Right renal cortex interstitium (tissue), 3 donors: ENCODE results near the gene KRTAP5-3. TPM values are rescaled to one million over a fixed set of nuclear protein-coding genes. Genes with fewer than 3 reads are reported as not detected.

Experiments
- DNase-seq, 3 donors: peaks; one replicate each; pipeline ENCODE4 v3.0.0-alpha.2; 2013; ENCODE audit warnings: low read depth in 3 of 3, low spot score in 2 of 3
- polyA plus RNA-seq, 3 donors: library from polyadenylated mRNA; unstranded; fragments of 120-200 nt; gene quantifications; one replicate each; pipeline ENCODE4 v1.2.1, GENCODE V29; 2013; ENCODE audit not compliant: insufficient read length in 3 of 3

Gene KRTAP5-3
- polyA plus RNA-seq, 3 donors, result not detected

DNA sequence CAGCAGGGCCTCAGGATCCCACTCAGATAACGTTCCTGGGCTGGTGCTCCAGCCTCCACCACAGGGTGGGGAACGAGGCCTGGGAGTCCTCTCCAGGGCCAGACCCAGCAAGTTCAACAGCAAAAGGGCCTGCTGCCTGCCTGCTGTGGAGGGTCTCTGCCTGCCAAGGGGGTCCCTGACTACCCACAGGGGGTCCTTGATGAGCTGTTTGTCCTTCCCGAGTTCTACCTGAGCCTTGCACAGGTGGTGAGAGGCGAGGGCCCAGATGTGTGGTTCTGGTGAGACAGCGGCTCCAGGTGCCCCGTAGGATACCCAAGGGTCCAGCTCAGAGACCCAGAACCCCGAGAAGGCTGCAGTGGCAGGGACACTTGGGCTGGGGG lies 40.6 kb downstream of the KRTAP5-3 start:
- DNase-seq, result no peak

DNA sequence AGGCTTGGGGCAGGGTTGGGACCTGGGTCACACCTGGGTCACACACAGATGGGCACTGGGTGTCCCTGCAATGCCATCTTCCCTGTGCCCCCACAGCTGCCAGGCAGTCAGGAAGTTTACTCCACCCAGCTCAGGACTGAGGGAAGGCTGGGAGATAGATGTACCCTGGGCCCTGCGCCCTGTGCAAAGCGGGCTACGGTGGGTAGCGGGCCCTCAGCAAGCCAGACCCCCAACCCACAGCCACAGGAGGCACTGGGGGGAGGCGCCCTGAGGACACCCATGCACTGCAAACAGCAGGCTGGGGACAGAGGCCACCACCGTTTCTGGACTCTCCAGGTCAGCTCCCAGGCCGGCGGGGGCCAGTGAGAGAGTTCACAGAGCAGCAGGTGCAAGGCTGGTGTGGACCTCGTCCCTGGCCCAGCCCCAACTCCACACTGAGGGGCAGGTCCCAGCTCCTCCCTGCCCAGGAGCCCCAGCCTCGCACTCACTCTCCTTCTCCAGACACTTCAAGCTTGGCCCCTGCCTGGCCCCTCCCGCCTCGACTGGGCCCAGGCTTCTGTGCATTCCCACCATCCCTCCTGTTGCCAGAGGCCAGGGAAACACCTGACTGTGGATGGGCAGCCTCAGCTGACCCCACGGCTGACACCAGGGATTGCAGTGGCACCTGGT lies 41.1 kb downstream of the KRTAP5-3 start:
- no peak for DNase-seq

DNA sequence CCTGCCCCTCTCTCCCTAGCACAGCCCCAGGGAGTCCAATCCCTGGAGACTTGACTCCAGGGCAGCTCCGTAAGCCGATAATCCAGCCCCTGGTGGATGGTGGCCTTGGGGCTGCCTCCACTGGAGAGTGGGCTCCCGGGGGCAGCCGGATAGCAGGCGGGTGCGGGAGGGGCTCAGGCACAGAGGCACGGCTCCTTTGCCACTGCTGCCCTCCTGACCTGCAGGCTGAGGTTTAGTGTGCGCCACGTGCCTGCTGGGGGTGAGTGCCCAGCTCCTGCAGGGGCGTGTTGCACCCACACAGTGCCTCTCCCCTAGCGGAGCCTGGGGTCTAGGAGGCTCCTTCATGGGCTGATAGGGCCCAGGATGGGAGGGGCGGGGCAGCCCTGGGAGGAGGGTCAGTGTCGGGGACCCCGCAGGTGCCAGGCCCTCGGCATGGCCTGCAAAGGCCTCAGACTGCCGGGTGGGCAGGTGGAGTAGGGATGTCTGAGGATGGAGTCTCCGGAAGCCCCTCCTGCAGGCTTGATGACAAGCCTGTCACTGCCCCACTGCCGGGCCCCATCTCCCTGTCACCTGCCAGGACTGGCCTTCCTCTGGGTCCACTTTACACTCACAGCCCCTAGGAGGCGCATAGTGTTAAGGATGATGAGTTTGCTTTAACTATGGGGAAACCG lies 41.7 kb downstream of the KRTAP5-3 start:
- no peak for DNase-seq

DNA sequence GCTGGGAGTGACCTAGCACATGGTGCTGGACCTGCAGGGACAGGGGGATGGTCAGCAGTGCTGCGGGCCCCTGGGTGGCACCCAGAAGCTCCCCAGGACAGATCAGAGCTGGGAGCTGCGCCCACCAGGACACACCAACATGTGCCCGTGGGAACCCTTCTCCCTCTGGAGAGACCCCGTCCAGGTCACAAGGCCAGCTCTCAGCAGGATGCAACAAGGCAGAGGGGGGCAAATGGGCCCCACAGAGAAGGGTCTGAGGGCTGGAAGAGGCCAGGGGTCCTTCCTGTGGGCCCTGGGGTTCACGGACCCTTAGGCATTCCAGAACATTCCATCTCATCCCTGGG lies 42.4 kb downstream of the KRTAP5-3 start:
- DNase-seq, result no peak

DNA sequence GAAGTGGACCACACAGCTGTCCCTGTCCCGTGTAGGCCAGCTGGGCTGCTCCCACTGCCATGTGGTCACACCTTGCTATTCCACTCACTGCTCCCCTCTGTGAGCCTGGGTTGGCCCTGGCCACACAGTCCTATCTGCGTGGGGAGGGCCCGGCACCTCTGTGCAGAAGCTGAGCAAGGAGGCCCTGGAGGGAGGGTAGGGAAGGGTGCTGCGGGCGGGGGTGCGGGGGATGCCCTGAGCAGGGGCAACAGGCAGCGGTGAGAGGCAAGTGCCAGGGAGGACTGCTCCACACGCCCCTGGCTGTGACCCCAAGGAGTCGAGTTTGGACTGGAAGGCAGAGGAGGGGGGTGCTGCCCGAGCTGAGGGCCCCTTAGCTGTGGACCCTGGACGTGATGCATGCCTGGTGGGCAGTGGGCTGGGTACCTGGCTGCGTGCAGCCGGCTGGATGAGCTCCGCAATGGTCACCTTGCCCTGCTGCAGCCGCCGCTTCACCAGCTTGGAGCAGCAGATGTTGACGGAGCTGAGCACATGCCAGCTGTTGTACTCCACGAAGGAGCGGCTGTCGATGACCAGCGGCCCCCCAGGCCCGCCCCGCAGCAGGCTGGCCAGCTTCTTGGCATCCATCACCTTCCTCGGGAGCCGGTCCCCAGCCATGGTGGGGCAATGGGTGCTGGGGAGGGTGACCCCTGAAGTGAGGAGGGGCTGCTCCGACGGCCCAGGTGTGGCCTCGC lies 42.9 kb downstream of the KRTAP5-3 start:
- DNase-seq, result no peak

DNA sequence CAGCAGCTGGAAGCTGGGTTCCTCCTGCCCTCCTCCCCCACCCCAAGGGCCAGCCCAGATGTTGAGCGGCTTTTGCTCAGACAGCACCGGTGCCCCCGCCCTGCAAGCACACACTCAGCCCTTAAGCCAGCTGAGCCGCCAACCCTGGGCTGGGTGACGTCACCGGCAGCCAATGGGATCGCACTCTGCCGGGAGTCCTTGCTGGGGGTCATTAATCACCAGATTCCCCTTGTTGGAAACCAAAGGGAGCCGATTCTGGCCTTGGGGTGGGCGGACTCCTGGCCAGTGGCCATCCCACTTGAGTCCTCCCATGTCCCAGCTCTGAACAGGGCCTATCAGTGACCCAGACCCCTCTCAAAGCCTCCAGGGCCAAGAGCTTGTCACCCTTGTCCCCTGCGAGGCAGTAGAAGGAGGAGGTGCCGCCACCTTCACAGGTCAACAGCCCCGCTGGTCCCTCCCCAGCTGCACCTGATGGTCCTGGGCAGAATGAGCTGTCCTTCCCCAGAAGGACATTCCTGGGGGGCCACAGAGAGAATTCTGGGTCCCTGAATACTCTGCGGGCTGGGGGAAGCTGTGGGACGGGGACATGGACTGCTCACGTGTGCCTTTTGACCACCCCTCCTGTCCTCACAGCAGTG lies 43.6 kb downstream of the KRTAP5-3 start:
- DNase-seq, result no peak

DNA sequence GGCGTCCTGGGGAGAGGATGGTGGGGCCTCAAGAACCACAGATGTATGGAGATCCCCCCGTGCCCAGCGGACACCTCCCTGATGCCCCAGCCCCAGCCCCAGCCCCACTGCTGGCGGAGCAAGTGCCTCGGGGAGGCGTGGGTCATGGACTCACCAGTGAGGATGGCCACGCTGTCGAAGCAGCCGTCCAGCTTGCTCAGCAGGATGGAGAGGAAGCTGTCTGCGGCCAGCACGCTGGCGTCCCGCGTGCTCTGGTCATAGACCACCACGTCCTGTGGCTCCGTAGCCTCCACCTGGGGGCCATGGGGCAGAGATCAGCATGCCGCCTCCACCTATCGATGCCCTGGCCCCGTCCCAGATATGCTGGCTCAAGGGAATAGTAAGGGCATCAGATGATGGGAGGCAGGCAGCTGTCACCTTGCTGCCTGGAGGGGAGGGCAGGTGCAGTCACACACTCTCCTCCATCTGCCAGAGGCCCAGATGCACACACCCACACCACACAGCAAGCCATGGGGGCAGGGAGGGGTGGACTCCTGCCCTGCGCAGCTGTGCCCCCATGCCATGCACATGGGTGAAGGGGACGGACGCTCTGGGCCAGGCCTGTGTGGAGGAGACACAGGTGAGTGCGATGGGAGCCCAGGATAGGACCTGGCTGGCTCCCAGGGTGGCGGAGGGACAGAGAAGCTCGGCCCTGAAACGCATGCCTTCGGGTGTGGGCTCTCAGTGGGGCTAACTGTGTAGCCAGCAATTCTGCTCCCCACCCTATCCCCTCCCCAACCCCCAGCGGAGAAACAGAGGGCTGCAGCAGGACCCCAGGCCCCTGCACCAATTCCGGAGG lies 44.3 kb downstream of the KRTAP5-3 start:
- DNase-seq, result no peak

DNA sequence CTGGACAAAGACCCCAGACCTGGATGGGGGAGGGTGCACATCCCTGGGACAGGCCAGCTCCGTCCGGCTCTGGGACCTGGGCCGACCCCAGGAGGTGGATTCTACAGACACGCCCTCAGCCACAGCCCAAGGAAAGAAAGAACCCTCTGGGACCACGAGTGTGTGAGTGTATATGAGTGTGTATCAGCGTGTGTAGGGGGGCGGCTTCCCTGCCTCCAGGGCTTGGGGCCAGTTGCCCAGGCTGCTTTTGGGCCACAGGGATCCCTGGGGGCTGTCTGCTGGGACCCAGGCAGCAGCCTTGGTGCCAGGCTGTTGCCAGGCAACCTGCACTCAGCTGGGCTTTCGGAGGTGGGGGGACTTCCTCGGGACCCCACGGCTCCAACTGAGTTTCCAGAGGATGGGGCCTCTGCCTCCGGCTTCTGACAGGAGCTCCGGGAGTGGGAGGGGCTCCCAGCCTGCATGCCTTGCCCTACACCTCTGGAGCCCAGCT lies 45.1 kb downstream of the KRTAP5-3 start:
- DNase-seq, result no peak

DNA sequence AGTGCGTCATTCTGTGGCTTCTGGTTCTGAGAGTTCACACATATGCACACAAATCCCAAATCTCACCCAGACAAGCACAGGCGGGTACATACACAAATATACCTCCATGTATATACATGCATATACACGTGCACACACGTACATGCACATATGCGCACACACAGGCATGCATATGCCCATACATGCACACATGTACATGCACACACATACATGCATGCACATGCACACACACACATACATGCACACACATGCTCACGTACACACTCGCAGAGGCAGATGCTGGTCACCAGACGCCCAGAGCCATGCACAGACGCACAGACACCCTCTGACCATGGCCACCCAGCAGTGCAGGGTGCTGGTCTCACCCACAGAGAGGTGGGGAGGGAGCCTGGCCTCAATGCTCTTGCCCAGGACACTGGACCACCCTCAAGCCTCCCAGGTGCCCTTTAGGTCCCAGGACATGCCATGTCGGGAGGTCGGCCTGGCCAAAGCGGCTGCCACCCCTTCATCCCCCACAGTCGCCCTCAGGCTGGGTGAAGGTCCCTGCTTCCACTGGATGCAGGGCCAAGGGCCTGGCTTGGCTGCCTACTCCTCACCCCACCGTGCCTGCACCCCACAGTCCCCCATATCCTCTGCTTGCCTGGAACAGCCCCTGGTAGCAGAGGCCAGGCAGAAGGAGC lies 45.7 kb downstream of the KRTAP5-3 start:
- no peak for DNase-seq

DNA sequence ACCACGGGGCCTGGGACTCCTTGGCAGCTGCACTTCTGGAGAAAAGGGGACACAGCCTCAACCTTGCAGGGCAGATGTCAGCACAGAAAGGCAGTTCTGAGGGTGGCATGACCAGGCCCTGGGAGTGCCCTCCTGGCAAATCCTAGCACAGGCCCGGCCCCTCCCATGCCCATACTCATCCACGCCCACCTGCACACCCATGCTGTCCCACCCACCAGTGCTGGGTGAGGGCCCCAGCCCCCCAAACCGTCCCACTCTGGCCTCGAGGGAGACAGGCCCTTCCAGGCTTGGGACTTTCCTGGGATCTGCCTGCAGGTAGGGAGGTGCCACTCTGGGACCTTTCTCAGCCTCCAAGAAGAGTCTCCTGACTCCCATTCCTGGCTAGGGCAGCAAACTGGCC lies 46.3 kb downstream of the KRTAP5-3 start:
- no peak for DNase-seq

DNA sequence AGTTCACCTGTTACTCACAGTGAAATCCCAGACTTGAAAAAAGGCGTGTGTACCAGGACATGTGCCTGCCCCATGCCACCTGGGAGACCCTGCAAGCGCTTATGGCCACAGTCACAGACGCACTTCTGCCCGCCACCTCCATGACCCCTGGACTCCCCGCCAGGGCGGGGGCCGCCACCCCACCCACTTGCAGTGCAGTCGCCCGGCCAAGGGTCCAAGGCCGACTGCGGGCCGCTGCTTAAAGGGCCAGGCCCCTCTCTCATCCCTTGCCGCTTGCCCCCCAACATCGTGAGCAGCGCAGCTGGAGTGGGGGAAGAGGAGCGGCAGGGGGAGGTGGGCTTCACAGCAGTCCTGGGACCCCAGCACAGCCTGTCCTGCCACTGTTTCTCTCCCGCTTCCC lies 47.0 kb downstream of the KRTAP5-3 start:
- no peak for DNase-seq

DNA sequence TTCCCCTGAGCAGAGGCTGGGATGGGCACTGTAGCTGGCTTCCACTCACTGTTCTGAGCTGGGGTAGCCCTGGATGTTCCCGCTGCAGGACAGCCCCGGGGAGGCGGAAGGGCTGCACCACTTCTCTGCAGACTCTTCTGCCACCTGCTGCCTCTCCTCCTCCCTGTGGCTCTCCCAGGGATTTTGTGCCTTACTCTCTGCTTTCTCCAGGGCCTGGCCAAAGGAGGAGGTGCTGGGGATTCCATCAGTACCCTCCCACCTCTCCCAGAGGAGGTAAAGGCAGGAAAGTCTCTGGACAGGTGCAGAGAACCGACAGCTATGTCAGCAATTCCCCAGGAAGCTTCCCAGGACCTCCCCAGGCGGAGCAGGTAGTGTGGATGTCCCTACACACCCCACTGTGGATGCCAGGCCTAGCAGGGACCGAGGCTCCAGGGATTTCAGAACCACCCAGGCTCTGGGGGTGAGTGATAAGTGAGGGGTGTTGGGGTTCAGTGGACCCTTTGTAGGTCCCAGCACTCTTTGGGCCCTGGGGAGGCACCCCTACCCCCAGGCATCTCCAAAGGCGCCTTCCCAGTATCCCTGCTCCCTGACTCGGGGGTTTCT lies 47.5 kb downstream of the KRTAP5-3 start:
- no peak for DNase-seq

DNA sequence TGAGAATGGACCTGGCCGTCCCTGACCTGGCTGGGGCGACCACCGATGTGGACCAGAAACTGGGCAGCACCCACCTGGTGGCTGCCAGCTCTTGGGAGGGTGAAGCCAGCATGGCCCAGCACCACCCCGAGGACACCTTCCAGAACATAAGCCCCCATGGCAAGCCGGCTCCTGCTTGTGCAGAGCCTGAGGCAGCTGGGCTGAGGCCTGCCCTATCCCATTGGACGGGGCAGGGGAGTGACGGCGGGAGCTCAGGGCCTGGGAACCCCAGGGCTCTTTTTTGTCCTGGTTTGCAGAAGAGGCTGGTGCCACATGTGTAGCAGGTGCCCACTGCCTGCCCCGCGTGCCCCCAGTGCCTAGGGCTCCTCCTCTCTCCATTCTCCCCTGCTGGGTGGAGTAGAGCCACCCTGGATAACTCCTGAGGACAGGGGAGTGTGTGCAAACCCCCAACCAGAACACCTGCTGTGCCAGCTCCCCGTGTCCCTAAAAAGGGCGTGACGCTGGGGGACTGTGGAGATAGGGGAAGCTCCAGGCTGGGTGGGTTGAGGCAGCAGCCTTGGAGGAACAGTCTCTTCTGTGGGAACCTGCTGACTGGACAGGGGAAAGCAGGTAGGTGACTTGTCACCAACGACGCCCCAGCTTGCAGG lies 48.1 kb downstream of the KRTAP5-3 start:
- DNase-seq, result no peak

DNA sequence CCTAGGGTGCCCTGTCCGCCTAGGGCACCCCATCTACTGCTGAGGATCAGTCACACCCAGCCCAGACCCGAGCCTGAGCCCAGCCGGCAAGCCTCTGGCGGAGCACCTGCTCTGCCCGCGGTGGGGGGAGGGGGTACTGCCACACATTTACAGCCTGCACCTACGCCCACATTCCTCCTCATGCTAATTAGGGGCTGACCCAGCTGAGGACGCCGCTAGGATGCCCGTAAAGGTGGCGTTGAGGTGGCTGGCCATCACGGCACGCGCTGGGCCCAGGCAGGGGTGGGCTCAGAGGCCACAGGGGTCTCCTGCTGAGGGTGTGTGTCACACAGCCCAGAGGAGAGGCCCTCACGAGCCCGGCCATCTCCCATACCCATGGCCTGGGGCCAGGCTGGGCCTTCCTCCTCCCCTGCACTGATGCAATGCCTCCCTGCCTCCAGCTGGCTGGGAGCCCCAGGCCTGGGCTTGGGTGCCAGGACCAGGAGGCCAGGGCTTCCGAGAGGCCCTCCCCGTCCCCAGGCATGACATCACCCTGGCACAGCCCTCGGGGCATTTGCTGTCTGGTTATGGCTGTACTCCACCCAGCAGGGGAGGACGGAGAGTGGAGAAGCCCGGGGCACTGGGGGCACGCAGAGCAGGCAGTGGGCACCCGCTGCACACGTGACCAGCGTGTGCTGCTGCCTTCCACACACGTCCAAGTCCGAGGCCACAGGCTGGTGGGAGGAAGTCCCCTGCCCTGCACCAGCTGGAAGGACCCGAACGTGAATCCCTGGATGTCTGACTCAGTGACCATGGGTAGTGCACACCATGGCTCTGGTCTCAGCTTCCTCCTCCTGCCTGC lies 48.9 kb downstream of the KRTAP5-3 start:
- no peak for DNase-seq

DNA sequence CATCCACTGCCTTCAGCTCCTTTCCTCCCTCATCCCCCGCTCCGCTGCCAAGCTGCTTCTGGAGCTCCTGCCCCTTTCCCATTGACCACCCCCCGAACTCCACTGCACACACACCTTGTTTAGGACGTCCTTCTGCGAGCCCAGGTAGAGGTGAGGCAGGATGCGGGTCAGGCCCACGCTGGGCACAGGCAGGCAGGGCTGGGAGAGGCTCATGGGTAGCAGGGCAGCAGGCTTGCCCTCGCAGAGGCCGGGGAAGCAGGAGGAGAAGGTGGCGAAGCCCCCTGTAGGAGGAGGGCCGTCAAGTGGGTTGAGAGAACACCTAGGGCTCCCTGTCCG lies 49.5 kb downstream of the KRTAP5-3 start:
- DNase-seq, result no peak

DNA sequence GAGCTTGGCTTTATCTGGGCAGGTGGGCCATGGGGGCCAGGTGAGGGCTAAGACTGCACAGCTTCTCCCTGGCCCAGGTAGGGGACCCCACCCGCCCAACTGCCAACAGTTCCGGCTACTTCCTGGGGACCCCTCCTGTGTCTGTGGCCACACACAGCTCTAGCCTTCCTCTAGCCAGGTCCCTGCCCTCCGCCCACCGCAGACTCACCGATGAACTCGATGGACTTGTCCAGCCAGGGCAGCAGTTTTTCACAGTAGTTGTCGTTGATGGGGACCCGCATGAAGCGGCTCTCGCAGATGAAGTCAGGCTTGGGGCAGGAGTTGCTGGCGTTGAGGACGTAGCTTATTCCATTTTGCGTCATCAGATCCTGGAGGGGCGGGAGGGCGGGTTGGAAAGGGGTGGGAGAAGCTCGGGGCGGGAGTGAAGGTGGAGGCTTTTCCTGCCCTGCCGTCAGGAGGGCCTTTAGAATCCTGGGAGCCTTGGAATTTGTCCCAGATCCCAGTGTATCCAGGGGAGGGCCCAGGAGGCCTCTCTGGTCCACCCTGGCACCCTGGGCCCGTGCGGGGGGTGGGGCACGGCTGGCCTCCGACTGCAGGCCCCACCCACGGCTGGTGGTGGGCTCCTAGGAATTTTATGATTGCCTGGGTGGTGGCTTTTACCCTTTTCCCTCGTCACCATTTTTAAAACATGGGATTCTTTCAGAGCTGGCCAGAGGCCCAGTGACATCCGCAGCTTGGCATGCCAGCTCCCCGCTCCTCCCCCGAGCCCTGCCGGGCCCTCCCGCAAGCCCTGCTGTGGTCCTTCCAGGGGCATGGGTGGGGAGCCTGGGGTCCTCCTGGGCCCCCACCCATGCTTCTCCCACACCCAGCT lies 50.1 kb downstream of the KRTAP5-3 start:
- no peak for DNase-seq
